ENCODE results near the gene SMCO3.

Gene SMCO3

GRCh38 chr12:14826491-14826890, 12.5 kb upstream of the SMCO3 start:
- DNase-seq, result no peak

- DNase-seq, result no peak
Measured at GRCh38 chr12:14825256-14825655, 11.3 kb upstream of the SMCO3 start.

GRCh38 chr12:14824012-14824634, 10.1 kb upstream of the SMCO3 start:
- no peak for DNase-seq

GRCh38 chr12:14811486-14811885, 2.5 kb downstream of the SMCO3 start:
- no peak for DNase-seq

- peak in 1 of 2 experiments; percentile 11 for DNase-seq
Measured at GRCh38 chr12:14810953-14811483, 3.0 kb downstream of the SMCO3 start.

GRCh38 chr12:14810167-14810952, 3.6 kb downstream of the SMCO3 start:
- no peak for DNase-seq

- DNase-seq, result peak in 1 of 2 experiments; percentile 46
Measured at GRCh38 chr12:14803830-14804160, 10.2 kb downstream of the SMCO3 start.

- peak; percentile 98 for DNase-seq
Measured at GRCh38 chr12:14803011-14803829, 10.8 kb downstream of the SMCO3 start, which contains the start of the genes C12orf60 and WBP11. C12orf60 (plus strand) TSS chr12:14803670; CDS start chr12:14822936, 19,266 bp downstream. WBP11 (minus strand) TSS chr12:14803478; CDS start chr12:14801383, 2,095 bp downstream.

GRCh38 chr12:14802721-14803010, 11.3 kb downstream of the SMCO3 start:
- DNase-seq, result no peak

- DNase-seq, result no peak
Measured at GRCh38 chr12:14802247-14802646, 11.7 kb downstream of the SMCO3 start.

- DNase-seq, result no peak
Measured at GRCh38 chr12:14795028-14795448, 18.9 kb downstream of the SMCO3 start.

- no peak for DNase-seq
Measured at GRCh38 chr12:14785568-14785967, 28.4 kb downstream of the SMCO3 start.

GRCh38 chr12:14784471-14784870, 29.5 kb downstream of the SMCO3 start:
- DNase-seq, result no peak

GRCh38 chr12:14782756-14783155, 31.2 kb downstream of the SMCO3 start:
- no peak for DNase-seq

GRCh38 chr12:14781563-14781962, 32.4 kb downstream of the SMCO3 start:
- DNase-seq, result no peak

- DNase-seq, result no peak
Measured at GRCh38 chr12:14780859-14781258, 33.1 kb downstream of the SMCO3 start.

- no peak for DNase-seq
Measured at GRCh38 chr12:14779834-14780233, 34.1 kb downstream of the SMCO3 start.

- DNase-seq, result no peak
Measured at GRCh38 chr12:14777271-14777670, 36.7 kb downstream of the SMCO3 start.

GRCh38 chr12:14776236-14776961, 37.6 kb downstream of the SMCO3 start:
- DNase-seq, result no peak

- no peak for DNase-seq
Measured at GRCh38 chr12:14775636-14775980, 38.4 kb downstream of the SMCO3 start.

GRCh38 chr12:14774906-14775635, 38.9 kb downstream of the SMCO3 start:
- DNase-seq, result no peak
